GM18951 (cell line): ENCODE data around the gene SP1.
"Not testable (repeated sequence)": the region's sequence is repeated elsewhere in the genome, so short reads cannot be mapped to it uniquely, and the experiment has no call there.

Experiments used
- POLR2A ChIP-seq: IDR thresholded peaks from 4 replicates; pipeline ENCODE4 v1.6.1; 2011; ENCODE audit warnings: mild to moderate bottlenecking; ENCODE audit not compliant: insufficient read length, insufficient read depth; ENCODE audit errors: extremely low read depth
- in situ Hi-C: fragments of 300-500 bp; cut with MboI; formaldehyde crosslinking; loops from one replicate; pipeline ENCODE4 v1.12.0; 2022; ENCODE audit warnings: low sequenced_read_pairs, mixed read lengths, inconsistent platforms; ENCODE audit not compliant: unreplicated experiment

The SP1 gene

DNA sequence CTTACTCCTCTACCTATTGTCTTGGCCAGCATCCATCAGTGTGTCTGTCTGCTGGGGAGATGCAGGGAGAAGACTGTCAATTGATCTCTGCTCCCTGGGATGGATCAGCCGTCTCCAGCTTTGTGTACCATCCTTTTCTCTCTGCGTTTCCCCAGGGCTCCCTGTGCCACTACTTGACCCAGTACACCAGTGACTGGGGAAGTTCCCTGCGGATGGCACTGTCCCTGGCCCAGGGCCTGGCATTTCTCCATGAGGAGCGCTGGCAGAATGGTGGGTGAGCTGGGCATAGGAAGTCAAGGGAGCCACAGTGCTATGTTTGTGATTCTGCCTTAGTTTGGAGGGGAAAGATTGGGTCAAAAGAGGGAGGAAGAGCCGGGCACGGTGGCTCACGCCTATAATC, 48.8 kb downstream of the SP1 start:
- in situ Hi-C loops: no loop called here
- no peak for TF ChIP-seq POLR2A

DNA sequence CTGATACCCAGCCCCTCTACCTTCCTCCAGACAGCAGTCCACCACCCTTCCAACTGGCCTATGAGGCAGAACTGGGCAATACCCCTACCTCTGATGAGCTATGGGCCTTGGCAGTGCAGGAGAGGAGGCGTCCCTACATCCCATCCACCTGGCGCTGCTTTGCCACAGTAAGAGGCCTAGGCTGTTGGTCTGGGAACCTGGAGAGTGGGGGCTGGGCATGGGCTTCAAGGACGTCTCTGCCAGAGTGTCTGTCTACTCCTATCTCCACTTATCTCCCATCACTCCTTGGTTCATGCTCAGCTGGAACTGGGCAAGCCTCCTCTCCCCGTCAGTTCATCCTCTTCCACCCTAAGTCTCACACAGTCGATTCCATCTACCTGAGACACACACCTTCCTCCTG, 50.1 kb downstream of the SP1 start:
- in situ Hi-C loops: no loop called here
- TF ChIP-seq POLR2A: no peak

DNA sequence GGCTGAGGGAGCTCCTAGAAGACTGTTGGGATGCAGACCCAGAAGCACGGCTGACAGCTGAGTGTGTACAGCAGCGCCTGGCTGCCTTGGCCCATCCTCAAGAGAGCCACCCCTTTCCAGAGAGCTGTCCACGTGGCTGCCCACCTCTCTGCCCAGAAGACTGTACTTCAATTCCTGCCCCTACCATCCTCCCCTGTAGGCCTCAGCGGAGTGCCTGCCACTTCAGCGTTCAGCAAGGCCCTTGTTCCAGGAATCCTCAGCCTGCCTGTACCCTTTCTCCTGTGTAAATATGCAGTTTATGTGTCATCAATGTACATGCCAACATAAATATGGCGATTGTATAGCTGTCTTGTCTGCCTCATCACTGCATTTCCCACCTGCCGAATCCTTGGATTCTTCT, 51.2 kb downstream of the SP1 start:
- in situ Hi-C loops: no loop called here
- TF ChIP-seq POLR2A: no peak

DNA sequence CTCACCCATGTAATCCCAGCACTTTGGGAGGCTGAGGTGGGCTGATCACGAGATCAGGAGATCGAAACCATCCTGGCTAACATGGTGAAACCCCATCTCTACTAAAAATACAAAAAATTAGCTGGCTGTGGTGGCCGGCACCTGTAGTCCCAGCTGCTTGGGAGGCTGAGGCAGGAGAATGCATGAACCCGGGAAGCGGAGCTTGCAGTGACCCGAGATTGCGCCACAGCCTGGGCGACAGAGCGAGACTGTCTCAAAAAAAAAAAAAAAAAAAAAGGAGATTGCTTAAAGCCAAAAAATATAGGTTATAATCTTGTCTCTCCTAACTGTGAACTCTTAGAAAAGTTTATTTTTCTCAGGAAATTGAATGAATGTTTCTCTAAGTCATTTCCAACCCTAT, 55.4 kb downstream of the SP1 start:
- in situ Hi-C loops: not testable (repeated sequence)

DNA sequence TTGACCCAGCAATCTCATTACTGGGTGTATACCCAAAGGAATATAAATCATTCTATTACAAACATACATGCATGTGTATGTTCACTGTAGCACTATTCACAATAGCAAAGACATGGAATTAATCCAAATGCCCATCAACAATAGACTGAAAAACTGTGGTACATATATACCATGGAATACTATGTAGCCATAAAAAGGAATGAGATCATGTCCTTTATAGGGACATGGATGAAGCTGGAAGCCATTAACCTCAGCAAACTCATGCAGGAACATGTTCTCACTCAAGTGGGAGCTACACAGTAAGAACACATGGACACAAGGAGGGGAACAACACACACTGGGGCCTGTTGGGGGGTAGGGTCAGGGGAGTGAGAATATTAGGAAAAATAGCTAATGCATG, 59.6 kb downstream of the SP1 start:
- in situ Hi-C loops: not testable (repeated sequence)

DNA sequence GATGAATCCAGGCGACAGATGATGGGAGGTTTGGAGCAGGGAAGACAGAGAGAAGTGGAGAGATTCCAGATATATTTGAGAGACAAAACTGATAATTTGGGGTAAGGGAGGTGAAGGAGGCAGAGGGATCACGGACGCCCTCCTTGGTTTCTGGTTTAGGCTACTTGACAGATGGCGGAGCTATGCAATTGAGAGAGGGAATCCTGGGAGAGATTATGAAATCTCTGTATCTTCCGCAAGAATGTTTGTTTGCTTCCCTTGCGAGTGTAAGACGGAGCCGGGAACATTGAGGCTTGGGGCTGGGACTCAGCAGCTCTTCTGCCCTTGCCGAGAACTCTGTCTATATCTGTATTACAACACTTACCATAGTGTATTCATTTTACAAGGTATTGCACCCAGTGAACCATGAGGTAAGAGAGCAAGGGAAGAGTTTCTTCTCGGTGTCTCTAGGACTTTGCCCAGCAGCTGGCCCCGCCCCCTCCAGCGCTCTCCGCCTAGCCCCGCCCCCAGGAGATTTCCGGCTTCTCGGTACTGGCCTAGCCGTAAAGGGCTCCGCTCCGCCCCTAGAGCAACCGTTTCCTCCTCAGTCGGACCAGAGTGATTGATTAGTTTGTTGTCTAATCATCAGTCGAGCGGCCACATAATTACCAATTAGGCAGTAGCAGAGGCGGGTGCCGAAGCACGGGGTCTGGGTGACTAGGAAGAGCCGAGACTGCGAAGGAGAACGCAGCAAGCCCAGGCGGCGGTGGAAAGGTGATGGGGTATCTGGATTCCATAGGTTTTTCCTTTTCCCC, 61.3 kb downstream of the SP1 start, which contains the start of gene PRR13:
Gene PRR13, plus strand, starts transcription at position 695 of the 794 bp plus-strand sequence. CDS start 981 bp downstream, outside the sequence.
- in situ Hi-C loops: no loop called here
- peak; percentile 96 for TF ChIP-seq POLR2A

DNA sequence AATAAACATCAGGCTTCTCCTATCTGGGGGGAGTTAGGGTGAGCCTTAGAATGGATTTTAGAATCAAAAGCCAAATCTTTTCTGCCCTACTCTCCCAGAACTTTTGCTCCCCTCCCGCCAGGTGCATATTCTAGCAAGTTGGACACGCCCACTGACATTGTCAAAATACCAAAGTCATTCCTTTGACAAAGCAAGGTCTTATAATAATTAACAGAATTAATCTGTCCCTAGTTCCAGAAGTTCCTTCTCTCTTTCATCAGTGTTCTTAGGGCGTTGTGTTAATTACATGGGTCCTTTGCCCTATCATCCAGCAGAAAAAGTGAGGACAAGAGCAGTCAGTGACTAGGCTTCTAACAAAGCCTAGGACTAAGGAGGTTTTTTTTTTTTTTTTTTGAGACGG, 64.0 kb downstream of the SP1 start:
- TF ChIP-seq POLR2A: no peak
- in situ Hi-C loops: no loop called here

DNA sequence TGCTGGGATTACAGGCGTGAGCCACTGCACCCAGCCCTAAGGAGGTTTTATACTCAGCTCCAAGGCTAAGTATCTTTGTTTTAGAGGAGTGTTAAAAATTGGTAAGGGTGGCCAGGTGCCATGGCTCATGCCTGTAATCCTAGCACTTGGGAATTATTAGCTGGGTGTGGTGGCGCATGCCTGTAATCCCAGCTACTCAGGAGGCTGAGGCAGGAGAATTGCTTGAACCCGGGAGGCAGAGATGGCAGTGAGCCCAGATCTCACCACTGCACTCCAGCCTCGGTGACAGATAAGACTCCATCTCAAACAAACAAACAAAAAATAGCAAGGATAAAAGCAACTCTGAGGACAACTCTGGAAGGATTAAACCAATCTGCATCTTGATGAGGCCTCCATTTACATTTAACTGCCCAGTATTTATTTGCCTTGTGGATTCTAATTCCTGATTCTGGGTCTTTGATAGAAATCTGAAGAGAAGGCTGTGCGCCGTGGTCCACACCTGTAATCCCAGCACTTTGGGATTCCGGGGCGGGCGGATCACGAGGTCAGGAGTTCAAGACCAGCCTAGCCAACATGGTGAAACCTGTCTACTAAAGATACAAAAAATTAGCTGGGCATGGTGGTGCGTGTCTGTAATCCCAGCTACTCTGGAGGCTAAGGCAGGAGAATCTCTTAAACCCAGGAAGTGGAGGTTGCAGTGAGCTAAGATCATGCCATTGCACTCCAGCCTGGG, 64.8 kb downstream of the SP1 start:
- in situ Hi-C loops: not testable (repeated sequence)

DNA sequence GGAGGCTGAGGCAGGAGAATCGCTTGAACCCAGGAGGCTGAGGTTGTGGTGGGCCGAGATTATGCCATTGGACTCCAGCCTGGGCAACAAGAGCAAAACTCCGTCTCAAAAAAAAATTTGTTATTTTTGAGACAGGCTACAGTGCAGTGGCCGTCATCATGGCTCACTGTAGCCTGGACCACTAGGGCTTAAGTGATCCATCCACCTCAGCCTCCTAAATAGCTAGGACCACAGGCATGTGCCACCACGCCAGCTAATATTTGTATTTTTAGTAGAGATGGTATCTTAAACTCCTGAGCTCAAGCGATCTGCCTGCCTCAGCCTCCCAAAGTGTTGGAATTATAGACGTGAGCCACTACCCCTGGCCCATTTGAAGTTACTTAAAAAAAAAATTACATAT, 71.0 kb downstream of the SP1 start:
- TF ChIP-seq POLR2A: no peak
- in situ Hi-C loops: no loop called here

DNA sequence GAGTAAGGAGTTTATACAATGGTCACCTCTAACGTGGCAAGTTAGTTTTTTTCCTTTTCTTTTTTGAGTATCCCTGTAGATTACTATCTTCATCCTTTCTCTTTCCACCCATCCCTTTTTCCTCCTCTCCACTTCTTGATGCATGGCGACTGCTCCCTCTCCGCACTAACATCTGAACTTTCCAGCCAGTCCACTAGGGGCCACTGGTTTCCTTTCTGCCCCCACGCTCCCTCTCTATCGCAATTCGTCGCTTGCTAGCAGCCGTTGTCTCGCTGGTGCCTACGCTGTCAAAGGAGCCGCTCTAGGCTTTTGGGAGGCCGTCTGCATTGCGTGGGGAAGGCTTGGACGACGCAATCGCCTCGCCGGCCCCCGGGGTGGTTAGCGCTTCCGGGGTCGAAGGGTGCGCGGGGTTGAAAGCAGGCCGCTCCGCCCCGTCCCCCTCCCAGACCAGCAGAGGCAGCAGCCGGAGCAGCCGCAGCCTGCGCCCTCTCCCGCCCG, 71.7 kb downstream of the SP1 start, which contains the start of gene PCBP2:
Gene PCBP2, plus strand, starts transcription at position 442 of the 498 bp plus-strand sequence. CDS start 2,699 bp downstream, outside the sequence.
- in situ Hi-C loops: no loop called here
- TF ChIP-seq POLR2A: peak; percentile 88

DNA sequence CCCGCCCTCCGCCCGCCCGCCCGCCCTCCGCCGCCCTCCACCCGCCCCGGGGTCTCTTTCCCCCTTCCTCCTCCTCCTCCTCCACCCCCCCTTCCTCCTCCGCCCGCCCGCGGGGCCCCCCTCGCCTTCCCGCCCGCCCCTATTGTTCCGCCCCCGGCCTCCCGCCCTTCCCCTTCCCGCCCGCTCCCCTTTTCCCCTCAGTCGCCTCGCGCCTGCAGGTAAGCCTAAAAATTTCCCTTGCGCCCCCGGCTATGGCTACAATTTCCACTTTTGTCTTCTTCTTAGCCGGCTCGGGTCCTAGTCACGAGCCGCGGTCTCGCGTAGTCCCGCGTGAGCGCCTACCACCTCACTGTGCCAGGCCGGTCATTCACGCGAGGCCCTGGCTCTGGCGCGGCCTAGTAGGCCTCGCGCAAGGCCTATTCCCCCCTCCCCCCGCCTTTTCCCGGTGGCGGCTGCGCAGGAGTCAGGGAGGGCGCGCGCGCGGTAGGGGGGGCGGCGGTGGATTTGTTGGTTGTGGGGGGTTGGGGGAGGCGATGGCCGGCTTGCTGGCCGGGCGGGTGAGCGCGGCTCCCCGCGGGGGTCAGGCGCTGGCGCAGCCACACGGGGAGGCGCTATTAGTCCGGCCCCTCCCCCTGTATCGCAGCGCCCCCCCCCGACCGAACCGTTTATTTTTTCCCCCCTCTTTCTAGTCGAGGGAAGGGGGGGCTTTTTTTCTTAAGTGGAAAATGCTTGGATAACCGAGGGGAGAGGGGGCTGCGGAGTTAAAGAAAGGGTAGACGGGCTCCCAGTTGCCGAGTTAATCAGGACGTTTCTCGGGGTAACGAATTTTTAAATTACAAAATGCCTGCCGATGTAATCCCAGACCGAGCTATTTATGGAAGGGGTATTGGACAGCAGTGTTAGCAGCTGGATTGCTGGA, 72.4 kb downstream of the SP1 start:
- in situ Hi-C loops: no loop called here
- no peak for TF ChIP-seq POLR2A

DNA sequence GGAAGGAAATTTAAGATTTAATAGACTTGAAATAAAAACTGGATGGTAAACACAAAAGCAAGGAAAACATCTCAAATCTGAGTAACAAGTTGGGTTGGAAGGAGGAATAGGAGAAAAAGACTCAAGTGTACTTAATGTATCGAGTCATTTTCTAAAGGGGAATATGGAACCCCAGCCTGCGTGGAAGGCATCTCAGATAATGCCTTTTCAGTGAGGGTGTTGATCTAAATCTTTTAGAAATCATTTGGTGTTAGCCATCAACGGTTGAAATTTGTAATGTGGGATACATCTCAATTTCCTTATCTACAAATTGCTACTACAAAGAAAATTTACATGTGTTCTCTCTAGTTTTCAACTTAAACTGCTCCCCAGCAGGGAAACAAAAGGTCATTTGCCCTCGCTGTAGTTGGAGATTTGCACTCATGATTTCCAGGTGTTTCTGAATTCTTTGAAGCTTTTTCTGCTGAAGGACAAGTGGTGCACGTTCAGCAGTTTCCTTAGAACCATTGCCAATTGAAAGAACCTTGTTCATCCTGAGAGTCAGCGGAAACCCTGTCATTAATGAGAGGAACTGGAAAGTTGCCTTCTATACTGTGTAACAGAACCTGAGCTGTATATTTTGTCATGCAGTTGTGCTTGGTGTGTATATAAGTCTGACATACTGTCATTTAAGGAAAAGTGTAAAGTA, 74.1 kb downstream of the SP1 start:
- TF ChIP-seq POLR2A: no peak
- in situ Hi-C loops: no loop called here

DNA sequence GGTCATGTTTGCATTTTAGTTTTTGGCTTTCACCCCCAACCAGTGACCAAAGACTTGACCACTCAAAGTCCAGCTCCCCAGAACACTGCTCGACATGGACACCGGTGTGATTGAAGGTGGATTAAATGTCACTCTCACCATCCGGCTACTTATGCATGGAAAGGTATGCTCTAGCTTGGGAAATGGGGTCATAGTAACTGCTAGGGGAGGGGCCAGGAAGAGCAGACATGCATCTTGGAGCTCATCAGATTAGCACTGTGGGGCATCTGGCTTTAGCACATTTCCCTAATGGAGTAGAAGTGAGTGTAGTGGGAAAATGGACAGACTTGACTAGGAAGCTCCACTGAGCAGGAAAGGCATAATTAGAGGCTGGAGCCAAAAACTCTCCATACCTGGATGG, 74.7 kb downstream of the SP1 start:
- in situ Hi-C loops: no loop called here
- no peak for TF ChIP-seq POLR2A
